ENCODE results near the gene NKG7. TPM values are rescaled to one million over a fixed set of nuclear protein-coding genes. Genes with fewer than 3 reads are reported as not detected.
"Not testable (repeated sequence)": the region's sequence is repeated elsewhere in the genome, so short reads cannot be mapped to it uniquely, and the experiment has no call there.

The NKG7 gene
- total and polyA plus RNA-seq, 9 donors: 0.40 to 4.4 (median 1.6) TPM

DNA sequence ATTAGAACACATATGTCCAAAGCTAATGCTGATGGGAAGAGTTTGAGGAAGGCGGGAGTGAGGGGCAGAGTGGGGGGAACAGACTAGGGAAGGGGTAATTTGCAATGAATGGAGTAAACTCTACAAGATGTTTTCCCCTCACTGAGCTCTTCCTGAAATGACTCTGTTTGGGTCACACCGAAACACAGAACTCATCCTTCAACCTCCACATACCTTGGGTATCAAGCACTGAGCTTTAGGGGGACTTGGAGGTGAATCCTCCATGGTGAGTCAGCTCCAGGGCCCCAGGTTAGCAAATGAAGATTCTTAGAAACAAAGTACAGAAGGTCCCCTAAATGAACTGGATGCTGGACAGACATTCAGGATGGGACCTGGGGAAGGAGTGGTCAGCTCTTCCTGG, 46.3 kb upstream of the NKG7 start:
- intact Hi-C loops (cut with DNase I): no loop called here
- DNase-seq: no peak
- no peak for TF ChIP-seq EP300 (IDR thresholded peaks at IDR 0.05)
- TF ChIP-seq, protein P1, sequence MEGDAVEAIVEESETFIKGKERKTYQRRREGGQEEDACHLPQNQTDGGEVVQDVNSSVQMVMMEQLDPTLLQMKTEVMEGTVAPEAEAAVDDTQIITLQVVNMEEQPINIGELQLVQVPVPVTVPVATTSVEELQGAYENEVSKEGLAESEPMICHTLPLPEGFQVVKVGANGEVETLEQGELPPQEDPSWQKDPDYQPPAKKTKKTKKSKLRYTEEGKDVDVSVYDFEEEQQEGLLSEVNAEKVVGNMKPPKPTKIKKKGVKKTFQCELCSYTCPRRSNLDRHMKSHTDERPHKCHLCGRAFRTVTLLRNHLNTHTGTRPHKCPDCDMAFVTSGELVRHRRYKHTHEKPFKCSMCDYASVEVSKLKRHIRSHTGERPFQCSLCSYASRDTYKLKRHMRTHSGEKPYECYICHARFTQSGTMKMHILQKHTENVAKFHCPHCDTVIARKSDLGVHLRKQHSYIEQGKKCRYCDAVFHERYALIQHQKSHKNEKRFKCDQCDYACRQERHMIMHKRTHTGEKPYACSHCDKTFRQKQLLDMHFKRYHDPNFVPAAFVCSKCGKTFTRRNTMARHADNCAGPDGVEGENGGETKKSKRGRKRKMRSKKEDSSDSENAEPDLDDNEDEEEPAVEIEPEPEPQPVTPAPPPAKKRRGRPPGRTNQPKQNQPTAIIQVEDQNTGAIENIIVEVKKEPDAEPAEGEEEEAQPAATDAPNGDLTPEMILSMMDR (IDR thresholded peaks at IDR 0.05): no peak
- no peak for TF ChIP-seq POLR2A (IDR thresholded peaks at IDR 0.05)
- Histone ChIP-seq H3K4me1 (ENCODE audit: insufficient read depth) (no peaks in the 10 kb centered on the region), H3K36me3 (no peaks in the 10 kb centered on the region), H3K4me3 (no peak overlapping the region), H3K27me3 (no peaks in the 10 kb centered on the region), H3K27ac (no peak overlapping the region), H3K9me3 (no peaks in the 10 kb centered on the region)
- 79 to 89% (median 81%) methylated on average over 2 of the region's 2 CpGs for WGBS, 3 donors

DNA sequence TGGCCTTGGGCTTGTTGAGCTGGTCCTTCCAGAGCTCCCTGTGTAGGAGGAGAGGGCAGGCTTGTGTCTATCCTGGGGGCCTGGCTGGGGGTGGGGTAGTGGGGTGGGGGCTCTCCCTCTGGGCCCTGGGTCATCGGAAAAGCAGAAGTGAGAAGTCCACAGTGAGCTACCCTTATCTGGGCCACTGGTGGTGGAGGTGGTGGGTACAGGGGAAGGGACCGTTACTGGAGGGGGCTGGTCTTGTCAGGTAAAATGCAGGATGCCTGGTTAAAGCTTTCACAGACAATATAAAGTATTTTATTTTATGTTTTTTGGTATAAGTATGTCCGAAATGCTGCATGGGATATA, 45.3 kb upstream of the NKG7 start:
- no peak overlapping the region for H3K27ac ChIP-seq
- H3K36me3 ChIP-seq: no peaks in the 10 kb centered on the region
- intact Hi-C loops (cut with DNase I): no loop called here
- H3K4me1 ChIP-seq (ENCODE audit: insufficient read depth): no peaks in the 10 kb centered on the region
- no peaks in the 10 kb centered on the region for H3K27me3 ChIP-seq
- H3K9me3 ChIP-seq: no peaks in the 10 kb centered on the region
- 63 to 67% (median 63%) methylated on average over 3 of the region's 3 CpGs for WGBS, 3 donors
- no peak overlapping the region for H3K4me3 ChIP-seq
- DNase-seq: no peak
- no peak for TF ChIP-seq POLR2A (IDR thresholded peaks at IDR 0.05)
- TF ChIP-seq, protein P1 (IDR thresholded peaks at IDR 0.05): no peak

DNA sequence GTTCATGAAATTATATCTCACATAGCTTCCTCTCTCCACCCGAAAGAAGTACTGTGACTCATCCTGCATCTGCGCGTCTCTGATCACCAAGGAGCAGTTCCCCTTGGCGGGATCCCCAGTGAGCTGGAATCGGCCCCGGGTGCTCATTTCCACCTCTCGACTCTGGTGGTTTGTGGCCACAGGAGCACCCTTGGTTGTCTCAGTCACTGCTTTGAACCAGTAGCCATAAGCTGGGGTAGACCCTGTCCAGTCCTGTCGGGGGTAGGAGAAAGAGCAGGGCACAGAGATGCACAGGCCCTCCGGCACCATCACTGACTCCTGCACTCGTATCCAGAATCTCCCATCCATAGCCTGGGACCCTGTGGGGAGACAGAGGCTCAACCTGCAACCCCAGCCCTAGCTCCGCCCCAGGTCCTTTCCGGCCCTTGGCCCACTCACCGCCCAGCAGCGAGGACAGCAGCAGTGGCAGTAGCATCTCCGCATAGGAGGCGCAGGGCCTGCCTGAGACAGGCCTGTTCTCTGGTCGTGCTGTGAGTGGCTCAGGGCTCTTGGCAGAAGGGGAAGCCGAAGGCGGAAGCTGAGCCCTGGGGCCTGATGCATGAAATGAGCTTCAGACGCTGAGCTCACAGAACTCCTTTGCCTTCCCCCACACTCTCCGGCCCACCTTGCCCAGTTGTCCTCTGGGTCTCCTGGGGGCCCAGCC, 44.8 kb upstream of the NKG7 start, which contains the start of gene SIGLEC10:
Gene SIGLEC10, minus strand, starts transcription at position 536 of the 703 bp plus-strand sequence. Its CDS starts 61 bp downstream, at position 475.
- no peaks in the 10 kb centered on the region for H3K4me1 ChIP-seq (ENCODE audit: insufficient read depth)
- intact Hi-C loops (cut with DNase I): no loop called here
- TF ChIP-seq, protein P1 (IDR thresholded peaks at IDR 0.05): no peak
- TF ChIP-seq POLR2A (IDR thresholded peaks at IDR 0.05) (no peak), EP300 (IDR thresholded peaks at IDR 0.05) (no peak)
- H3K27me3 ChIP-seq: no peaks in the 10 kb centered on the region
- 55 to 59% (median 57%) methylated on average over 21 of the region's 21 CpGs for WGBS, 3 donors
- H3K27ac ChIP-seq: no peak within 1 kb of the TSS
- H3K36me3 ChIP-seq: no peaks in the 10 kb centered on the region
- H3K4me3 ChIP-seq: no peak within 1 kb of the TSS
- H3K9me3 ChIP-seq: no peaks in the 10 kb centered on the region
- DNase-seq: no peak

DNA sequence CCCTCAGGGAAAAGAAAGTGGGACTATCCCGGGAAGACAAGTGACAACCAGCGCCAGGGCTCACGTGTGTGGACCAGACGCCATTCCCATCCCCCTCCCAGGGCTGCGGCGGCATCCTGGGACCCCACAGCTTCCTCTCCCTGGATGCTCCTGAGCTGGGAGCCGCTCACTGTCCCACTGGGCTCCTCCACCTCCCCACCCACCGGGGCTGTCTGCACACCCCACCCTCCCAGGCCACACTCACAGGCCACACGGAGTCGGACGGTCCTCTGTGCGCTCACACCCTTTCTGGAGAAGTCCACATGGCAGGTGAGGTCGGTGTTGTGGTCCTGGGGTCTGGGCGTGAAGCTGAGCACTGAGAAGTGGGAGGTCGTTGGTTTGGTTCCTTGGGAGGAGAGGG, 44.0 kb upstream of the NKG7 start:
- intact Hi-C loops (cut with DNase I); H3K27me3 ChIP-seq; H3K27ac ChIP-seq; DNase-seq; H3K4me3 ChIP-seq; H3K36me3 ChIP-seq; H3K9me3 ChIP-seq; H3K4me1 ChIP-seq (ENCODE audit: insufficient read depth): not testable (repeated sequence)
- WGBS, 3 donors: 64 to 75% (median 69%) methylated on average over 13 to 15 of the region's 15 CpGs

DNA sequence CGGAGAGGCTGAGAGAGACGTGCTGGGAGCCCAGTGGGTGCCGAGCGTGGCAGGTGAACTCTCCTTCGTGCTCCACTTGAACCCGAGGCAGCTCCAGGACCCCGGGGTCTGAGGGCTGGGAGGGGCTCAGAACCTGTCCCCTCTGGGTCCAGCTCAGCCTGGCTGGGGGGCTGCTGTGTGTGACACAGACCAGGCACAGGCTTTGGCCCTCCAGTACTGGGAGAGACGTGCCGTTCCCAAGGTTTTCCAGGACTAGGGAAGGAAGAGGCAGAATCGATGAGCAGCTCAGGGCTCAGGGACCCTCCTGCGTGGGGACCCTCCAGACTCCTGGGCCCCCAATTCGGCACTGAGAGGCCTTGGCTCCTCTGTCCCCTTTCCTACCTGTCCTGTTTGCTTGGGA, 42.7 kb upstream of the NKG7 start:
- Histone ChIP-seq H3K9me3 (no peaks in the 10 kb centered on the region), H3K4me3 (no peak overlapping the region), H3K27me3 (no peaks in the 10 kb centered on the region), H3K4me1 (ENCODE audit: insufficient read depth) (no peaks in the 10 kb centered on the region), H3K27ac (no peak overlapping the region), H3K36me3 (no peaks in the 10 kb centered on the region)
- WGBS, 3 donors: 79 to 85% (median 80%) methylated on average over 12 of the region's 12 CpGs
- TF ChIP-seq EP300 (IDR thresholded peaks at IDR 0.05): no peak
- no peak for TF ChIP-seq POLR2A (IDR thresholded peaks at IDR 0.05)
- TF ChIP-seq, protein P1 (IDR thresholded peaks at IDR 0.05): no peak
- no peak for DNase-seq
- intact Hi-C loops (cut with DNase I): no loop called here
